NCI-H2196 treated with DMSO at 0.1 percent for 48 hours (cell line): ENCODE results near the gene TAOK3.
"Not testable (repeated sequence)": the region's sequence is repeated elsewhere in the genome, so short reads cannot be mapped to it uniquely, and the experiment has no call there.

ENCODE experiments used
- DNase-seq: peaks from one replicate; lab custom pipeline; 2025; ENCODE audit not compliant: unreplicated experiment; lab: John Stamatoyannopoulos, UW

TAOK3 gene

DNA sequence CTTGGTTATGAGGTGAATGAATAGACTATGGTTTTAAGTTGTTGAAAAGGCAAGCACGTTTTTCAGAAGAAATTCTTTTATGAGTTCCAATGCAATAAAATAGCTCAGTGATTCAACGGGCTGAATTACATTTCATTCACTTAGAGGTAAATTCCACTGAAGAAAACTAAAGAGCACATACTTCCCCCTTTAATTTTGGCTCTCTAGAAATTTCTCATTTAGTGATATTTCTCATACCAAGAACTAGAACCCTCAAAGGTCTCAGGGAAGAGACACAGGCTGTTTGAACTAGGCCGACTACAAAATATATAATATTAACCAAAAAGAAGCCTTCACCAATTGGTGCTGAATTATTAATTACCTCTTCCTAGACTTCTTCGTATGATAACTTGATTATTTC lies 68.6 kb downstream of the TAOK3 start:
- DNase-seq = no peak

GRCh38 chr12:118302053-118302452 lies 70.7 kb downstream of the TAOK3 start:
- DNase-seq = peak; percentile 12

- no peak for DNase-seq
Observed at GRCh38 chr12:118299791-118300460, 72.8 kb downstream of the TAOK3 start.

DNA sequence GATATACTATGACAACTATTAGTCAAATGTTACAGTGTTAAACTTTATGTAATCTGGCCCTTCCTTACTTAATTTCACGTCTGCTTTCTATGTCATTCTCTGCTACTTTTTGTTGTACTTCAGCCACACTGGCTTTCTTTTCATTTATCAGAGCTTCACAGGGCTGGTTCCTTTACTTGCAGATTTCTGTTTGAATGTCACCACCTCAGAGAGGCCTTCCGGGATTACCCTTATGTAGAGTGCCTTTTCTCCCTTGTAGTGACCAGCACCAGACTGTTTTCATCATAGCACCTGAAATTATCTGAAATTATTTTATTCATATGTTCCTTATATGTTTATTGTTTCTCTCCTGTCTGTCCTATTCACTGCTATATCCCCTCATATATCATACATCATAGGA lies 75.4 kb downstream of the TAOK3 start:
- no peak for DNase-seq

DNA sequence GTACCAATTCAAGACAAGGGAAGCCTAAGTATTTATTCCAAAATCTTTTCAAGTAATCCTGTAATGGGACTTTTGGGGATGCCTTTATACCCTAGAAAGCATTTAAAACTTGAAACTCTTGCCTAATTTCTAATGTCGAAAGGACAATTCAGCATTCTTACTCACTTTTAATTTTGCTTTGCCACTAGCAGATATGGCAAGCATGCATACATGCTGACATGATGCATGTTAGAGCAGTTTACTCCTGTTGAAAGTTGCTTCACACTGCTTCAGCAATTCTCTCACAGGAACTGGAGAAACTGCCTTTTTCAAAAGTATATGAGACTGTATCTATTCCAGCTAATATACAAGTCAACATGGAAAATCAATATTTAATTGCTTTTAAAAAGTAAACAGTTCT lies 79.9 kb downstream of the TAOK3 start:
- no peak for DNase-seq

DNA sequence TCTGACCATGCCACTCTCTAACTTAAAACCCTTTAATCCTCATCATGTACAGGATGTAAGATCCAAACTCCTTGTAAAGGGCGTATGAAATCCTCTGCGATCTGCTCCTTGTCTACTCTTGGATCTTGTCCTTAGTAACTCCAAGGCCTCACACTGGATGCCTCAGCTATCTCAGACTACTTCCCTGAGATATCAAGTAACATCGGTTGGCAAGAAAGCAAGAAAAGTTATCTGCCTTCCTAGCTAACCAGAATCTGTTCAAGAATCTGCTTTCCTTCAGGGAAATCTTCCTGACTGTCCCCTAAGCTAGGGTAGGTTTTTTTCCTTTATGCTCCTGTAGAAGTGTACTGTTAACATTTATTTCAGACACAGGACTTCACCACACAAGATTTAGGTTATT lies 82.6 kb downstream of the TAOK3 start:
- DNase-seq = no peak

DNA sequence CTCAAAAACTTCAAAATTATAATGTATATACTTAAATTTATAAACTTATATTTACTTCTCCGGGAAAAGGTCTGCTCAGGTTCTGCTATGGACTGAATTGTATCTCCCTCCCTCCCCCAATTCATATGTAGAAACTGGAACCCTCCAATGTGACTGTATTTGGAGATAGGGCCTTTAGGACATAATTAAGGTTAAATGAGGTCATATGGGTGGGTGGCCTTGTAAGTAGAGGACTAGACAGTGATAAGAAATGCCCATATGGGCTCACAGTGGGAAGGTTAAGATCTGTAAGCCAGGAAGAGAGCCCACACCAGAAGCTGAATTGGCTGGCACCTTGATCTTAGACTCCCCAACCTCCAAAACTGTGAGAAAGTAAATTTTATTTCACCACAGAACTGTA lies 84.5 kb downstream of the TAOK3 start:
- DNase-seq = no peak

DNA sequence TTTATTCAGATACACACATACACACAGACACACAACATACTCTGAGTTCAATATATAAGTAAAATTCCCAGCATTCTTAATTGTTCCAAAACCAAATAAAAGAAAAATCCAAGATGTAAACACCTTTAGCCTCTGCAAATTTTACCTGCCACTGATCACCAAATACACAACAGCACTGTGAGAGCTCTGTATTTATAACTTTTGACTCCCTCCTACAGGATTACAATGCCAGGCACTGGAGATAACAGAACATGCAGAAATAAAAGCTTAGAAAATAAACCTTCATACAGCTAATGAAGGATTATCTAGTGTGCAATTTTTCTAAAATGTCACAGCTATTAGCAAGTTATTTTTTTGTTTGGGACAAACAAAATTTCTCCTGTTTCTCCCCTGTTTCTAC lies 85.0 kb downstream of the TAOK3 start:
- no peak for DNase-seq

GRCh38 chr12:118282767-118283166 lies 89.9 kb downstream of the TAOK3 start:
- DNase-seq = no peak

DNA sequence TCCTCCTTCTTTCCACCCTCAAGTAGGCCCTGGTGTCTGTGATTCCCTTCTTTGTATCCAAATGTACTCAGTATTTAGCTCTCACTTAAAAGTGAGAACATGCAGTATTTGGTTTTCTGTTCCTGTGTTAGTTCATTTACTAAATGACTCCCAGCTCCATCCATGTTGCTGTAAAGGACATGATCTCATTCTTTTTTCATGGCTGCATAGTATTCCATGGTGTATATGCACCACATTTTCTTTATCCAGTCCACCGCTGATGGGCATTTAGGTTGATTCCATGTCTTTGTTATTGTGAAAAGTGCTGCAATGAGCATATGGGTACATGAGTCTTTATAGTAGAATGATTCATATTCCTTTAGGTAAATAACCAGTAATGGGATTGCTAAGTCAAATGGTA lies 94.4 kb downstream of the TAOK3 start:
- DNase-seq = not testable (repeated sequence)

DNA sequence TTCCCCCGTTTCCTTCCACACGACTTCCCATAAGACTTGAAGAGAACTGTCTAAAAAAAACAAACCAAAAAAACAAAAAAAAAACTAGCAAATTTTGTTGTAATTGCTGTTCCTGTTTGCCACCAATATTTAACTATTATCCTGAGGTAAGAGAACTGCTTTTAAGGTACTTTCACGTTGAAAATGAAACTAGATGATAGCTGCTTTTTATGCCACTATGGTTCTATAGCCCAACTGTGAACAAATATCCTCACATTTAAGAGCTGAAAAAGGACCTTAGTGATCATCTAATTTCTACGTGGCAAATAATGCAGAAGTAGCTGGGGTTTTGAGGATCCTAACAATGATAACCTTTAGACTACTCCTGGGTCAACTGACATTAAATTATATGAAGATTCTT lies 98.6 kb downstream of the TAOK3 start:
- DNase-seq = no peak

GRCh38 chr12:118271770-118272417 lies 100.8 kb downstream of the TAOK3 start:
- DNase-seq = no peak

DNA sequence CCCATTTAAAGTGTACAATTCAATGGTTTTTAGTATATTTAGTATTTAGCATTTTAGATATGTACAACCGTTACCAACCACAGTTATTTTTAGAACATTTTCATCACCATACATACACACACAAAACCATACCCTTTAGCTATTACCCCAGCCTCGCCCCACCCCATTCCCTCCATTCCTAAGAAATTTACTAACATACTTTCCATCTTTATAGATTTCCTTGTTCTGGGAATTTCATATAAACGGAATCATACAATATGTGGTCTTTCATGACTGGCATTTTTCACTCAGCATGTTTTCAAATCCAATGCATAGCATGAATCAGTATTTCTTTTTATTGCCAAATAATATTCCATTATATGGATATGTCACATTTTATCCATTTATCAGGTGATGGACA lies 101.5 kb downstream of the TAOK3 start:
- DNase-seq = no peak

GRCh38 chr12:118269806-118270205 lies 102.9 kb downstream of the TAOK3 start:
- no peak for DNase-seq

DNA sequence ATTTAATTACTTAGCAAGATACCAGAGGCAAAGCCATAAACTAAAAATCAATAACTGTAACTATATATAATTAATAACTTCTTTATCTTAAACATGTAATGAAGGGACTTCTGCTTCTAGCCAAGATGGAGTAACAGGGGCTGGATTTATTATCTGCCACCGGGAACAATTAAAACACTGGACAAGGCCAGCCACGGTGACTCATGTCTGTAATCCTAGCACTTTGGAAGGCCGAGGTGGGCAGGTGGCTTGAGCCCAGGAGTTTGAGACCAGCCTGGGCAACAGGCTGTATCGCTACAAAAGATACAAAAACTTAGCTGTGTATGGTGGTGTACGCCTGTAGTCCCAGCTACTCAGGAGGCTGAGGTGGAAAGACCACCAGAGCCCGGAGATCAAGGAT lies 113.6 kb downstream of the TAOK3 start:
- DNase-seq = no peak

GRCh38 chr12:118256352-118256751 lies 116.4 kb downstream of the TAOK3 start:
- DNase-seq = no peak

DNA sequence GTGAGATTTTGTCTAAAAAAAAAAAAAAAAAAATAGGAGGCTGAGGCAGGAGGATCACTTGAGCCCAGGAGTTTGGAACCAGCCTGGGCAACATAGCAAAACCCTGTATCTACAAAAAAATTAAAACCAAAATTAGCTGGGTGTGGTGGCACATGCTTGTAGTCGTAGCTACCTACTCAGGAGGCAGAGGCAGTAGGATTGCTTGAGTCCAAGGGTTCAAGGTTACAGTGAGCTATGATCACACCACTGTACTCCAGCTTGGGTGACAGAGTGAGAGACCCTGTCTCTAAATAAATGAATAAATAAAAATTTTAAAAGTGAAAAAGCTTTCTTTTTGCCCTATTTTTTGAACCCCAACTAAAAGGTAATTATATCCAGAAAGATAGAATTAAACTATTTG lies 123.2 kb downstream of the TAOK3 start:
- no peak for DNase-seq

DNA sequence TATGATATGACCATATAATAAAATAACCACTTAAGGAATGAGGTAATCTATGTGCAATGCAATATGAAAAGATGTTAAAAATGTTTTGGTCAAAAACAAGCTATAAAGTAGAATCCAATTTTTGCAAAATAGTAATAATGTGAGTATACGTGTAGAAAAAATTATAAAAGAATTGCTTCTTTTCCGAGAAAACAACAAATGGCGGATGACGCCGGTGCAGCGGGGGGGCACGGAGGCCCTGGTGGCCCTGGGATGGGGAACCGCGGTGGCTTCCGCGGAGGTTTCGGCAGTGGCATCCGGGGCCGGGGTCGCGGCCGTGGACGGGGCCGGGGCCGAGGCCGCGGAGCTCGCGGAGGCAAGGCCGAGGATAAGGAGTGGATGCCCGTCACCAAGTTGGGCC lies 126.8 kb downstream of the TAOK3 start:
- DNase-seq = not testable (repeated sequence)

DNA sequence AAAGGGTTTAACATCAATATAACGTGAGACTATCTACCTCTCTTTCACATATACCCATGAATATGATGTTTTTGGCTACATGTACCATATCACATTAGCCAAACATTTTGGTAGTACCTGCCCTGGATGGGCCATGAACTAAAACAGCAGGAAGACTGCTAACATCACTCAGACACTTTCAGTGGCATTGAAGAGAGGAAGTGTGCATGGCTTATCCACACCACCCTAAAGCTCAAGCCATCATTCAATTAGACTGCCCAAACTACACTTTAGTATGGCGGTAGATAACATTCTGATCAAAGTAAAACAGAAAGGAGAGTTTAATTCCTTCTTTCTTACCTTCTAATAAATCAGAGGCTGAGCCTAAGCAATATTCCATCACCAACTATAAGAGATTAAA lies 133.8 kb downstream of the TAOK3 start:
- DNase-seq = no peak

GRCh38 chr12:118237908-118238307 lies 134.8 kb downstream of the TAOK3 start:
- no peak for DNase-seq

- no peak for DNase-seq
Observed at GRCh38 chr12:118237052-118237665, 135.5 kb downstream of the TAOK3 start.

- DNase-seq = no peak
Observed at GRCh38 chr12:118220702-118221101, 152.0 kb downstream of the TAOK3 start.

- no peak for DNase-seq
Observed at GRCh38 chr12:118219772-118220171, 152.9 kb downstream of the TAOK3 start.
